Left renal cortex interstitium (tissue), 4 donors: ENCODE measurements around the gene TRIM65. TPM values are rescaled to one million over a fixed set of nuclear protein-coding genes. Genes with fewer than 3 reads are reported as not detected.
"Not testable (repeated sequence)": the region's sequence is repeated elsewhere in the genome, so short reads cannot be mapped to it uniquely, and the experiment has no call there.

Experiments used
- DNase-seq, 4 donors: peaks; one replicate each; pipeline ENCODE4 v3.0.0-alpha.2; 2013; ENCODE audit warnings: low read depth in 4 of 4, low spot score in 2 of 4, missing footprints in 1 of 4
- polyA plus RNA-seq, 4 donors: library from polyadenylated mRNA; unstranded; fragments of 120-200 nt; gene quantifications; one replicate each; pipeline ENCODE4 v1.2.1, GENCODE V29; 2013; ENCODE audit not compliant: insufficient read length in 4 of 4

The TRIM65 gene
- polyA plus RNA-seq, 4 donors = 12.2 to 19.6 (median 15.9) TPM

GRCh38 chr17:75876938-75877751 lies 19.6 kb downstream of the TRIM65 start:
- peak in 1 of 4 donors; percentile 43 for DNase-seq

GRCh38 chr17:75876190-75876937 lies 20.4 kb downstream of the TRIM65 start:
- no peak for DNase-seq

GRCh38 chr17:75875940-75876189 lies 20.9 kb downstream of the TRIM65 start:
- DNase-seq = no peak

- DNase-seq = no peak
These were observed 21.4 kb downstream of the TRIM65 start for GRCh38 chr17:75875182-75875939.

GRCh38 chr17:75874323-75875181 lies 22.2 kb downstream of the TRIM65 start:
- no peak for DNase-seq

- no peak for DNase-seq
These were observed 23.0 kb downstream of the TRIM65 start for GRCh38 chr17:75873587-75874322.

GRCh38 chr17:75872434-75873351 lies 24.1 kb downstream of the TRIM65 start:
- DNase-seq = no peak

GRCh38 chr17:75870228-75870627 lies 26.5 kb downstream of the TRIM65 start:
- DNase-seq = not testable (repeated sequence)

- no peak for DNase-seq
These were observed 27.2 kb downstream of the TRIM65 start for GRCh38 chr17:75869282-75870141.

- not testable (repeated sequence) for DNase-seq
These were observed 27.9 kb downstream of the TRIM65 start for GRCh38 chr17:75868730-75869281.

- not testable (repeated sequence) for DNase-seq
These were observed 31.2 kb downstream of the TRIM65 start for GRCh38 chr17:75865404-75866188.

GRCh38 chr17:75864887-75865286 lies 31.9 kb downstream of the TRIM65 start:
- DNase-seq = not testable (repeated sequence)

GRCh38 chr17:75864448-75864871 lies 32.3 kb downstream of the TRIM65 start:
- DNase-seq = peak in 1 of 4 donors; percentile 78

GRCh38 chr17:75861927-75862317 lies 34.8 kb downstream of the TRIM65 start:
- no peak for DNase-seq

GRCh38 chr17:75859358-75859757 lies 37.4 kb downstream of the TRIM65 start:
- not testable (repeated sequence) for DNase-seq

- DNase-seq = no peak
These were observed 40.5 kb downstream of the TRIM65 start for GRCh38 chr17:75856062-75856756.
